A673 (cell line): ENCODE results near the gene RNASE7. TPM values are rescaled to one million over a fixed set of nuclear protein-coding genes. Genes with fewer than 3 reads are reported as not detected.

Experiments
- BruUV-seq: library from RNA; stranded (reverse); fragments of 400-500 nt; replicated peaks from 2 replicates; lab custom pipeline; 2021; lab: Mats Ljungman, UMichigan
- CTCF ChIA-PET: fragments of 300-600 bp; sonication (Branson Sonifier 250); formaldehyde crosslinking; loops from one replicate; lab custom pipeline; 2022; ENCODE audit warnings: antibody characterized with exemption; lab: Charles Lee
- POLR2A ChIA-PET: fragments of 300-600 bp; sonication (Branson Sonifier 250); formaldehyde crosslinking; loops from one replicate; lab custom pipeline; 2022; ENCODE audit warnings: antibody characterized with exemption; ENCODE audit not compliant: low non-redundant PET; lab: Charles Lee
- DNase-seq: peaks from one replicate; pipeline ENCODE4 v3.0.0-alpha.2; 2015; ENCODE audit warnings: low spot score
- H3K27ac ChIP-seq: fragments of 200-600 bp; sonication (generic); 2 replicates; pipeline ENCODE4 v1.5.1; 2016; ENCODE audit warnings: mixed run types, low read depth, mild to moderate bottlenecking, mixed read lengths, antibody characterized with exemption, low read length; ENCODE audit not compliant: poor library complexity, severe bottlenecking
- H3K27me3 ChIP-seq: fragments of 200-600 bp; sonication (generic); replicated peaks from 2 replicates; pipeline ENCODE4 v1.6.1; 2017; ENCODE audit warnings: mixed run types, low read depth, mild to moderate bottlenecking, mixed read lengths, antibody characterized with exemption, low read length; ENCODE audit not compliant: insufficient read depth, poor library complexity
- H3K36me3 ChIP-seq: fragments of 200-600 bp; sonication (generic); 2 replicates; pipeline ENCODE4 v1.6.1; 2016; ENCODE audit warnings: mixed run types, mild to moderate bottlenecking, mixed read lengths, antibody characterized with exemption, low read length; ENCODE audit not compliant: insufficient read depth, poor library complexity, severe bottlenecking
- H3K4me1 ChIP-seq: fragments of 200-600 bp; sonication (generic); 2 replicates; pipeline ENCODE4 v1.6.1; 2017; ENCODE audit warnings: mixed run types, mild to moderate bottlenecking, mixed read lengths, antibody characterized with exemption, low read length; ENCODE audit not compliant: insufficient read depth, poor library complexity, severe bottlenecking
- H3K4me3 ChIP-seq: fragments of 200-600 bp; sonication (generic); 2 replicates; pipeline ENCODE4 v1.5.1; 2016; ENCODE audit warnings: low read depth, mixed run types, mild to moderate bottlenecking, mixed read lengths, low read length; ENCODE audit not compliant: poor library complexity, severe bottlenecking
- H3K9me3 ChIP-seq: fragments of 200-600 bp; sonication (generic); 2 replicates; pipeline ENCODE4 v1.6.1; 2016; ENCODE audit warnings: mixed run types, low read depth, mild to moderate bottlenecking, mixed read lengths, antibody characterized with exemption, low read length; ENCODE audit not compliant: poor library complexity, severe bottlenecking
- EZH2 ChIP-seq: fragments of 200-600 bp; sonication (generic); IDR thresholded peaks from 2 replicates; pipeline ENCODE4 v1.6.1; 2017; ENCODE audit warnings: borderline replicate concordance, low read depth, mild to moderate bottlenecking, mixed read lengths, antibody characterized with exemption, low read length; ENCODE audit not compliant: poor library complexity, severe bottlenecking
- intact Hi-C: fragments of 100-400 bp; cut with micrococcal nuclease; formaldehyde crosslinking; loops from one replicate; pipeline ENCODE4 v1.10.0; 2022; ENCODE audit not compliant: unreplicated experiment
- total RNA-seq: library from RNA; stranded (reverse); gene quantifications from 2 replicates; pipeline ENCODE4 v1.2.3, GENCODE V29; 2021
- TF ChIP-seq, protein P1 (sequence below): fragments of 300-800, 200-600 bp; sonication (generic); conservative IDR thresholded peaks from 2 replicates; pipeline ENCODE4 v1.5.1; 2017; ENCODE audit warnings: low read depth, mild to moderate bottlenecking, antibody characterized with exemption, low read length, moderate library complexity, mixed read lengths

Gene RNASE7
- total RNA-seq, 1 experiment from 2014 or later: not detected

DNA sequence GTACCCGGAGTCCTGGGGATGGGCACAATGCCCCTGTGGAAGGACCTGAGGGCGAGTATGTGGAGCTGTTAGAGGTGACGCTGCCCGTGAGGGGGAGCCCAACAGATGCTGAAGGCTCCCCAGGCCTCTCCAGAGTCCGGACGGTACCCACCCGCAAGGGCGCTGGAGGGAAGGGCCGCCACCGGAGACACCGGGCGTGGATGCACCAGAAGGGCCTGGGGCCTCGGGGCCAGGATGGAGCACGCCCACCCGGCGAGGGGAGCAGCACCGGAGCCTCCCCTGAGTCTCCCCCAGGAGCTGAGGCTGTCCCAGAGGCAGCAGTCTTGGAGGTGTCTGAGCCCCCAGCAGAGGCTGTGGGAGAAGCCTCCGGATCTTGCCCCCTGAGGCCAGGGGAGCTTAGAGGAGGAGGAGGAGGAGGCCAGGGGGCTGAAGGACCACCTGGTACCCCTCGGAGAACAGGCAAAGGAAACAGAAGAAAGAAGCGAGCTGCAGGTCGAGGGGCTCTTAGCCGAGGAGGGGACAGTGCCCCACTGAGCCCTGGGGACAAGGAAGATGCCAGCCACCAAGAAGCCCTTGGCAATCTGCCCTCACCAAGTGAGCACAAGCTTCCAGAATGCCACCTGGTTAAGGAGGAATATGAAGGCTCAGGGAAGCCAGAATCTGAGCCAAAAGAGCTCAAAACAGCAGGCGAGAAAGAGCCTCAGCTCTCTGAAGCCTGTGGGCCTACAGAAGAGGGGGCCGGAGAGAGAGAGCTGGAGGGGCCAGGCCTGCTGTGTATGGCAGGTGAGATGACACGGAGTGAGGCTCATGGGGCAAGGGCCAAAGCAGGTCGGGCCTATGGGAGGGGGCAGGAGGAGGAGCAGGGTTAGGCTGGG is 32.5 kb downstream of the RNASE7 start:
- Histone ChIP-seq H3K4me3 (no peak overlapping the region), H3K36me3 (peaks cover 63% of the 10 kb centered on the region), H3K27ac (no peak overlapping the region), H3K27me3 (no peaks in the 10 kb centered on the region), H3K9me3 (no peaks in the 10 kb centered on the region), H3K4me1 (peaks cover 15% of the 10 kb centered on the region)
- BruUV-seq: no TSS peak
- TF ChIP-seq, protein P1, sequence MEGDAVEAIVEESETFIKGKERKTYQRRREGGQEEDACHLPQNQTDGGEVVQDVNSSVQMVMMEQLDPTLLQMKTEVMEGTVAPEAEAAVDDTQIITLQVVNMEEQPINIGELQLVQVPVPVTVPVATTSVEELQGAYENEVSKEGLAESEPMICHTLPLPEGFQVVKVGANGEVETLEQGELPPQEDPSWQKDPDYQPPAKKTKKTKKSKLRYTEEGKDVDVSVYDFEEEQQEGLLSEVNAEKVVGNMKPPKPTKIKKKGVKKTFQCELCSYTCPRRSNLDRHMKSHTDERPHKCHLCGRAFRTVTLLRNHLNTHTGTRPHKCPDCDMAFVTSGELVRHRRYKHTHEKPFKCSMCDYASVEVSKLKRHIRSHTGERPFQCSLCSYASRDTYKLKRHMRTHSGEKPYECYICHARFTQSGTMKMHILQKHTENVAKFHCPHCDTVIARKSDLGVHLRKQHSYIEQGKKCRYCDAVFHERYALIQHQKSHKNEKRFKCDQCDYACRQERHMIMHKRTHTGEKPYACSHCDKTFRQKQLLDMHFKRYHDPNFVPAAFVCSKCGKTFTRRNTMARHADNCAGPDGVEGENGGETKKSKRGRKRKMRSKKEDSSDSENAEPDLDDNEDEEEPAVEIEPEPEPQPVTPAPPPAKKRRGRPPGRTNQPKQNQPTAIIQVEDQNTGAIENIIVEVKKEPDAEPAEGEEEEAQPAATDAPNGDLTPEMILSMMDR: no peak
- TF ChIP-seq EZH2: no peak
- no peak for DNase-seq
- ChIA-PET CTCF (interaction anchor here (1.1 kb wide), 1 partner anchor 19 kb away, joined by 5 read pairs; no protein-coding TSS in a partner anchor), POLR2A (no interaction called here)
- intact Hi-C loops: no loop called here

DNA sequence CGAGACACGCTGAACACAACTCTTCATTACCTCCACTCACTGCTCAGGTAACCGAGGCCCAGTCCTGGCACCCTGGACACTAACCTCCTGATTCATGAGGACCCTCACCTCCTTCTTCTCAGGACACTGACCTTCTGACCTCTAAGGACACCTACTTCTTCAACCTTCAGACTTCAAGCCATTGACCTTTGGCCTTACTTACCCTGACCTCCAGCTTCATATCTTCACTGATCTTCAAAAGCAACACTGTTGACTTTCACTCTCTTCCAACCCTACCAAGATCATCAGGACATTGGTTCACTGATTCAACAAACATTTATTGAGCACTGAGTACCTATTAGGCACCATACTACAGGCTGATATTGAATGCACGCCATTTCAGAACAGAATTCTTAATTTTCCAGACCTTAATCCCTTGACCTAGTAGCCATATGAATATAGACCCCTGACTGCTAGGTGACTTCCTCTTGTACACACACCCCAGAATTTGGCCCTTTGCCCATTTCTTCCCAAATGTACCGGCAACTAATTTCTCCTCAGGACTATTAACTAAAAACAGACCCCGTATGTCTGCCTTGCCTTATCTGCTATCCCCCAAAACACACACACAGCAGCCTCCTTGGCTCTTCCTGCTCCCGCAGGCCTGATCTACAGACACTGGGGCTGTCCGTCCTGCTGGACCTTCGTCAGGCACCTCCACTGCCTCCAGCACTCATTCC is 33.7 kb downstream of the RNASE7 start:
- CTCF ChIA-PET: interaction anchor here (0.6 kb wide), 1 partner anchor 12 kb away, joined by 3 read pairs; no protein-coding TSS in a partner anchor

GRCh38 chr14:21077672-21078071 is 35.5 kb downstream of the RNASE7 start:
- DNase-seq: no peak
- TF ChIP-seq, protein P1: no peak
- no peak for TF ChIP-seq EZH2
- Histone ChIP-seq H3K27me3 (no peaks in the 10 kb centered on the region), H3K27ac (no peak overlapping the region), H3K4me1 (peaks cover 2% of the 10 kb centered on the region), H3K36me3 (peaks cover 89% of the 10 kb centered on the region), H3K4me3 (no peak overlapping the region), H3K9me3 (no peaks in the 10 kb centered on the region)
- POLR2A ChIA-PET: no interaction called here
- CTCF ChIA-PET: no interaction called here
- intact Hi-C loops: no loop called here
- BruUV-seq: no TSS peak

More for the DNA sequence above, 33.7 kb downstream of the RNASE7 start:
- TF ChIP-seq, protein P1: no peak
- TF ChIP-seq EZH2: no peak
- POLR2A ChIA-PET: no interaction called here
- Histone ChIP-seq H3K4me1 (peaks cover 14% of the 10 kb centered on the region), H3K27me3 (no peaks in the 10 kb centered on the region), H3K27ac (no peak overlapping the region), H3K36me3 (peaks cover 72% of the 10 kb centered on the region), H3K4me3 (no peak overlapping the region), H3K9me3 (no peaks in the 10 kb centered on the region)
- no TSS peak for BruUV-seq
- DNase-seq: no peak
- intact Hi-C loops: no loop called here
